Adipocyte (in vitro differentiated cells): ENCODE data around the gene TSPYL1.
"Not testable (repeated sequence)": the region's sequence is repeated elsewhere in the genome, so short reads cannot be mapped to it uniquely, and the experiment has no call there.

Experiments
- DNase-seq: peaks from one replicate; pipeline ENCODE4 v3.0.0-alpha.2; 2015; ENCODE audit warnings: low read depth
- H3K27me3 ChIP-seq: replicated peaks from 2 replicates; pipeline ENCODE4 v1.7.0; 2013; ENCODE audit warnings: mild to moderate bottlenecking, low read length, moderate library complexity; ENCODE audit not compliant: control insufficient read depth, insufficient read depth
- H3K36me3 ChIP-seq: 2 replicates; pipeline ENCODE4 v1.7.0; 2013; ENCODE audit warnings: low read length, mild to moderate bottlenecking, moderate library complexity; ENCODE audit not compliant: control insufficient read depth, insufficient read depth, severe bottlenecking
- H3K4me1 ChIP-seq: 2 replicates; pipeline ENCODE4 v1.7.0; 2013; ENCODE audit warnings: mild to moderate bottlenecking, low read length, moderate library complexity; ENCODE audit not compliant: control insufficient read depth, insufficient read depth
- H3K4me3 ChIP-seq: 2 replicates; pipeline ENCODE4 v1.7.0; 2013; ENCODE audit warnings: mild to moderate bottlenecking, low read length, moderate library complexity
- H3K9ac ChIP-seq: 2 replicates; pipeline ENCODE4 v1.7.0; 2013; ENCODE audit warnings: mild to moderate bottlenecking, low read length, moderate library complexity
- H3K9me3 ChIP-seq: 2 replicates; pipeline ENCODE4 v1.7.0; 2013; ENCODE audit warnings: mild to moderate bottlenecking, low read length, moderate library complexity; ENCODE audit not compliant: control insufficient read depth

The TSPYL1 gene

DNA sequence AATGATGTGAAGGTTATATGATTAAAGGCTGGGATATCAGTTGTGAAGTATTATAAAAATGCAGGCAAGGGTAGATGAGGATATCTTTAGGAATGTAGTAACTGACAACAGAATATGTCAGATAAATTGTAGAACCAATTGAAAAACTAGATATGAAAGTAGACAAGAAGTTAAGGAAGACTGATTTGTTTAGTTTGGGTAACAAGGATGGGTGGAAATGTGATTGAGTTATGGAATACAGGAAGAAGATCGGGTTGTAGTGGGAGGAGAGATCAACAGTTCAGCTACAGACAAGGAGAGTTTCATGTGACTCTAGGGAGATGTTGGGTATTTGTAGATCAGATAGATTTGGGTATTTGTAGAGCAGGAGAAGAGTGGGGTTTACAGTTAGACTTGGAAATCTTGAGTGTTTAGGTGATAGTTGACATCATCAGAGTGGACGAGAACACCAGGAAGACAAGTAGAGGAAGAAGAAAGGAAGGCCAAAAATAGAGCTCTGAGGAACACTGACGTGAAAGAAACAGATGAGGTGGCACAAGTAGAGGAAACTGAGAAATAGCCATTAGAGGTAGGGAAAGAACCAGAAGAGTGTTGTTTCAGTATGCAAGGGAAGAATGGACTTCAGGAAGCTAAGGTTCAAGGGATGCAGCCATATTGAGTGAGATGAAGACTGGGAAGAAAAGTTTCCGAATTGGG is 12.1 kb upstream of the TSPYL1 start:
- no peaks in the 10 kb centered on the region for H3K9me3 ChIP-seq
- H3K36me3 ChIP-seq: no peaks in the 10 kb centered on the region
- peaks cover 20% of the 10 kb centered on the region for H3K4me1 ChIP-seq
- H3K27me3 ChIP-seq: no peaks in the 10 kb centered on the region
- H3K4me3 ChIP-seq: no peak overlapping the region
- H3K9ac ChIP-seq: no peak overlapping the region
- DNase-seq: no peak

DNA sequence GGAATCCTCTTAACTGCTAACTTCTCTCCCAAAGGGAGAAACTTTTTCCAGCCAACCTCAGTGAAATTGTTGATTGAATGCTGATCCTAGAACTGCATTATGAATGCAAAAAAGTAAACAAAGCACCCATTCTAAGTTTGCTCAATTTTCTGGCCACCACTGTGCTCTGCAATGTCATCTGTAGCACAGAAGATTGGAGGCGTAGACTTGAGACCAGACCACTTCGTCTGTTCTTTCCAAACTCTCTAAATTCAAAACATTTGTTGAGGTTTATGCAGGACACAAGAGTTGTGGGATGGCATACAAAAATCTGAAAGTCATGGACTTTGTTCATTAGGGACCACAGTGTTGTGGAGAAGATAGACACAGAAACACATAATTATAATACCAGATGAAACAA is 11.1 kb upstream of the TSPYL1 start:
- DNase-seq: no peak
- peaks cover 22% of the 10 kb centered on the region for H3K4me1 ChIP-seq
- no peaks in the 10 kb centered on the region for H3K36me3 ChIP-seq
- H3K4me3 ChIP-seq: no peak overlapping the region
- no peaks in the 10 kb centered on the region for H3K9me3 ChIP-seq
- no peak overlapping the region for H3K9ac ChIP-seq
- H3K27me3 ChIP-seq: no peaks in the 10 kb centered on the region

GRCh38 chr6:116289876-116290275 is 10.1 kb upstream of the TSPYL1 start:
- Histone ChIP-seq H3K9me3 (no peaks in the 10 kb centered on the region), H3K27me3 (no peaks in the 10 kb centered on the region), H3K36me3 (no peaks in the 10 kb centered on the region), H3K4me3 (no peak overlapping the region), H3K4me1 (peaks cover 22% of the 10 kb centered on the region), H3K9ac (no peak overlapping the region)
- no peak for DNase-seq

- Histone ChIP-seq H3K9me3 (no peaks in the 10 kb centered on the region), H3K36me3 (no peaks in the 10 kb centered on the region), H3K4me3 (no peak overlapping the region), H3K27me3 (no peaks in the 10 kb centered on the region), H3K9ac (no peak overlapping the region), H3K4me1 (peaks cover 22% of the 10 kb centered on the region)
- peak; percentile 82 for DNase-seq
Measured at GRCh38 chr6:116287689-116288282, 8.1 kb upstream of the TSPYL1 start.

- no peak overlapping the region for H3K4me3 ChIP-seq
- H3K9me3 ChIP-seq: no peaks in the 10 kb centered on the region
- no peaks in the 10 kb centered on the region for H3K27me3 ChIP-seq
- H3K4me1 ChIP-seq: peaks cover 16% of the 10 kb centered on the region
- DNase-seq: no peak
- peak overlapping the region; percentile 20 for H3K9ac ChIP-seq
- H3K36me3 ChIP-seq: no peaks in the 10 kb centered on the region
Measured at GRCh38 chr6:116286773-116287358, 7.1 kb upstream of the TSPYL1 start.

DNA sequence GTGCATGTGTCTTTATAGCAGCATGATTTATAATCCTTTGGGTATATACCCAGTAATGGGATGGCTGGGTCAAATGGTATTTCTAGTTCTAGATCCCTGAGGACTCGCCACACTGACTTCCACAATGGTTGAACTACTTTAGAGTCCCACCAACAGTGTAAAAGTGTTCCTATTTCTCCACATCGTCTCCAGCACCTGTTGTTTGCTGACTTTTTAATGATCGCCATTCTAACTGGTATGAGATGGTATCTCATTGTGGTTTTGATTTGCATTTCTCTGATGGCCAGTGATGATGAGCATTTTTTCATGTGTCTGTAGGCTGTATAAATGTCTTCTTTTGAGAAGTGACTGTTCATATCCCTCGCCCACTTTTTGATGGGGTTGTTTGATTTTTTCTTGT is 5.3 kb upstream of the TSPYL1 start:
- DNase-seq, H3K4me3 ChIP-seq, H3K36me3 ChIP-seq: not testable (repeated sequence)

DNA sequence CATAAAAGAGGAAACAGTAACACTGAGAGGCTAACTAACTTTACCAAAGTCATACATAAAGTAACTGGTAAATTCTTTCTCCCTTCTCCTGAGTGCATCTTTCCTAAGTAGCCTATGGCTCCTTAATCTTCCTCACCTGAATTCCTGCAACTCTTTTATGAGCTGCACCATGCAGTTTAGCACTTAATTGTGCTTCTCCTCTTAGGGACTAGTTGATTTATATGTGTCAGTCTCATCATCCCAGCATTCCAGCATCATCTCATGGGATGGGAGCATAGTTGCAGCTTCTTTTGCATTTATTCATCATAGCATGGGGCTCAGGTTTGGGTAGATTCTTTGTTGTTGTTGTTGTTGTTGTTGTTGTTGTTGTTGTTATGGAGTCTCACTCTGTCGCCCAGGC is 3.5 kb upstream of the TSPYL1 start:
- Histone ChIP-seq H3K9ac (no peak overlapping the region), H3K4me3 (no peak overlapping the region), H3K36me3 (no peaks in the 10 kb centered on the region), H3K4me1 (peaks cover 20% of the 10 kb centered on the region), H3K27me3 (no peaks in the 10 kb centered on the region), H3K9me3 (no peaks in the 10 kb centered on the region)
- DNase-seq: no peak

More for the DNA sequence above, 5.3 kb upstream of the TSPYL1 start:
- H3K9me3 ChIP-seq, H3K9ac ChIP-seq, H3K27me3 ChIP-seq: not testable (repeated sequence)
- H3K4me1 ChIP-seq: peaks cover 13% of the 10 kb centered on the region

DNA sequence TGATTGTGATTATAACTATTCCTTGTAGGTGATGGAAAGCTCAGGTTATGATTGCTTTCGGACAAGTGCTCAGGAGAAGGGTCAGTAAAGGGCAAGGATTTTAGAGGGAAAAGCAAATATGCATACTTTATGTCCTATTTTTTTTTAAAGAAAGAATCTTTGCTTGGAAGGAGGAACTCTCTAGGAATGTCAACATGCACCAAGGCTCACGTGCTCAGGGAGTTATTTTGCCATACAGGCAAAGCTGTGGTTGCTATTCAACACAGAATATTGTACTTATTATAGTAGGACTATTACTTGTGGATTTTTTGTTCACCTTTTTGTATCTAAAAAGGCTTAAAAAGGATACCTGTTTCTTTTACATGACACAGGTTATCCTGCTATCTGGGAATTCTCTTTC is 3.0 kb upstream of the TSPYL1 start:
- Histone ChIP-seq H3K9me3 (no peaks in the 10 kb centered on the region), H3K9ac (no peak overlapping the region), H3K27me3 (no peaks in the 10 kb centered on the region), H3K36me3 (no peaks in the 10 kb centered on the region), H3K4me3 (no peak overlapping the region), H3K4me1 (peaks cover 25% of the 10 kb centered on the region)
- no peak for DNase-seq

DNA sequence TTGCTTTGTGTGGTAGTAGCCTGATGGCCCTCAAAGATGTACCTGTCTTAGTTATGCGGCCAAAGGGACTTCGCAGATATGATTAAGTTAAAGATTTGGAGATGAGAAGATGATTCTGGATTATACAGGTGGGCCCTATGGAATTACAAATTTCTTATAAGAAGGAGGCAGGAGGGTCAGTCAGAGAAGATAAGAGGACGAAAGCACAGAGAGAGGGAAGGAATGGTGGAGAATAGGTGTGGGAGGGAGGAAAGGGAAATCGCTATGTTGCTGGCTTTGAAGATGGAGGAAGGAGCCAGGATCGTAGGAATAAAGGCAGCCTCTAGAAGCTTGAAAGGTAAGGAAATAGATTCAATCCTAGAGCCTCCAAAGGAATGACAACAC is 1.2 kb upstream of the TSPYL1 start:
- H3K27me3 ChIP-seq: no peaks in the 10 kb centered on the region
- DNase-seq: no peak
- H3K36me3 ChIP-seq: no peaks in the 10 kb centered on the region
- peaks cover 37% of the 10 kb centered on the region for H3K4me1 ChIP-seq
- H3K9ac ChIP-seq: no peak overlapping the region
- H3K9me3 ChIP-seq: no peaks in the 10 kb centered on the region
- peak overlapping the region; percentile 97 for H3K4me3 ChIP-seq

DNA sequence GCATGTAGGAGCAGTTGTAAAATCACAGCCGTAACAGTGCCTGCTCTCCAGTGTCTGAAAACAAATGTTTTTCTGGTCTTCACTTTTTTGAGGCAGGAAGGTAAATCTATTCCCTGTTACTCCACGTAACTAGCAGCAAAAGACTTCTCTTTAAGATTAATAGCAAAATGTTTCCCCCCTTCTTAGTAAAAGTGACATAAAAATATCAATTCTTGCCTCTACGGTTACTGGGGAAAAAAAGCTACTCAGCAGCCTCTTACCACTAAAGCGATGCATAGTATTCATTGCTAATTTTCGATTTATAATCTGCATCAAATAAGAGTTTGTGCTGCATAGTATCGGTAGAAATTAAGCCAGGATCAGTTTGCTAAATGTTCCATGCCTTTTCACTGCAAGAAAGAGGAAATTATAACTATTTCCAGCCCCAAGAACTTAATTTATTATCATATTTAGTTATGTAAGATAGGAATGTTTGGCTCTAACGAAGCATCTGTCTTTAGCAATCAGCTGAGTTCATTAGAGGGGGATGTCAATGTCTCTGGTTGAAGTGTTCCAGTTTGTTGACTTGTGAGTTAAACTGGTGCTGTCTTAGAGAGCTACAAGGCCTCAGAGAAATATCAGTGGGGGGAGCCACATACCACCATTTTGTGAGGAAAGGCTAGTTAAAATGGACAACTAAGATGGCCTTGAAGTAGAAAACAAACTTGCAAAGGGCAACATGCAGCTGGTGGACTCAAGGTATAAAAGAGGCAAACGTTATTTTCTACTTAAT is 617 bp upstream of the TSPYL1 start:
- DNase-seq: no peak
- Histone ChIP-seq H3K9ac (peak overlapping the region; percentile 96), H3K4me3 (peak overlapping the region; percentile 97), H3K36me3 (no peaks in the 10 kb centered on the region), H3K4me1 (peaks cover 41% of the 10 kb centered on the region), H3K9me3 (no peaks in the 10 kb centered on the region), H3K27me3 (no peaks in the 10 kb centered on the region)

GRCh38 chr6:116278854-116279231 is 887 bp downstream of the TSPYL1 start:
- Histone ChIP-seq H3K4me1 (peaks cover 46% of the 10 kb centered on the region), H3K9ac (peak overlapping the region; percentile 96), H3K36me3 (peaks cover 6% of the 10 kb centered on the region), H3K27me3 (no peaks in the 10 kb centered on the region), H3K4me3 (peak overlapping the region; percentile 97), H3K9me3 (no peaks in the 10 kb centered on the region)
- no peak for DNase-seq
